HepG2 (cell line): ENCODE data around the gene SYNGR2. TPM values are rescaled to one million over a fixed set of nuclear protein-coding genes. Genes with fewer than 3 reads are reported as not detected.
A peak's percentile ranks its signal among the peaks of the same experiment; 100 is the strongest.

ENCODE experiments used
- E2F2 ChIP-seq: sonication (generic); formaldehyde crosslinking; IDR thresholded peaks from 2 replicates; pipeline ENCODE4 v1.4.0; 2020; ENCODE audit warnings: missing genetic modification reagents, borderline replicate concordance
- HDAC6 ChIP-seq: fragments of 200-600 bp; sonication (generic); IDR thresholded peaks from 2 replicates; pipeline ENCODE4 v1.7.0; 2017; ENCODE audit warnings: mild to moderate bottlenecking, antibody characterized with exemption, low read length, low read depth
- IRX3 ChIP-seq: sonication (generic); formaldehyde crosslinking; IDR thresholded peaks from 2 replicates; pipeline ENCODE4 v1.8.1; 2023; ENCODE audit warnings: mild to moderate bottlenecking, low read depth, missing genetic modification reagents, borderline replicate concordance
- PAXIP1 ChIP-seq: sonication (generic); formaldehyde crosslinking; conservative IDR thresholded peaks from 2 replicates; pipeline ENCODE4 v1.4.0; 2020; ENCODE audit warnings: mild to moderate bottlenecking, missing genetic modification reagents, moderate library complexity
- PHB2 ChIP-seq: fragments of 450-650 bp; IDR thresholded peaks from 2 replicates; pipeline ENCODE4 v1.6.1; 2018; ENCODE audit not compliant: partially characterized antibody
- POLR2A ChIP-seq, 2 experiments: IDR thresholded peaks; 2 replicates each; pipeline ENCODE4 v1.6.1; 2011; ENCODE audit warnings: low read depth in 2 of 2, low read length in 2 of 2, mild to moderate bottlenecking in 1 of 2, moderate library complexity in 1 of 2; ENCODE audit not compliant: insufficient read depth in 1 of 2
- RARA ChIP-seq: IDR thresholded peaks from 2 replicates; pipeline ENCODE4 v1.6.1; 2016; ENCODE audit warnings: missing genetic modification reagents, missing compliant biosample characterization
- SMARCE1 ChIP-seq: fragments of 450-650 bp; IDR thresholded peaks from 2 replicates; pipeline ENCODE4 v1.6.1; 2017; ENCODE audit warnings: borderline replicate concordance
- U2AF1 ChIP-seq: fragments of 200-400 bp; formaldehyde crosslinking; optimal IDR thresholded peaks from 2 replicates; pipeline ENCODE3; 2017; ENCODE audit warnings: mild to moderate bottlenecking, low read depth, low read length
- ZFP91 ChIP-seq: sonication (generic); formaldehyde crosslinking; IDR thresholded peaks from 2 replicates; pipeline ENCODE4 v1.9.0; 2022; ENCODE audit warnings: missing genetic modification reagents, mild to moderate bottlenecking, borderline replicate concordance
- ZNF207 ChIP-seq: fragments of 450-650 bp; IDR thresholded peaks from 2 replicates; pipeline ENCODE4 v1.6.1; 2016; ENCODE audit warnings: antibody characterized with exemption, borderline replicate concordance
- ZNF251 ChIP-seq: sonication (generic); formaldehyde crosslinking; IDR thresholded peaks from 2 replicates; pipeline ENCODE4 v1.9.0; 2021; ENCODE audit warnings: mild to moderate bottlenecking, missing genetic modification reagents
- ZNF543 ChIP-seq: sonication (generic); formaldehyde crosslinking; IDR thresholded peaks from 2 replicates; pipeline ENCODE4 v1.4.0; 2020; ENCODE audit warnings: mild to moderate bottlenecking, missing genetic modification reagents
- ZNF780A ChIP-seq: sonication (generic); formaldehyde crosslinking; IDR thresholded peaks from 2 replicates; pipeline ENCODE4 v1.8.0; 2022; ENCODE audit warnings: mild to moderate bottlenecking, missing genetic modification reagents, moderate library complexity
- ZNF839 ChIP-seq: sonication (generic); formaldehyde crosslinking; IDR thresholded peaks from 2 replicates; pipeline ENCODE4 v1.4.0; 2020; ENCODE audit warnings: missing genetic modification reagents, mild to moderate bottlenecking, borderline replicate concordance
- polyA plus RNA-seq, 8 experiments: library from polyadenylated mRNA; depleted of rRNA in 3 of 8; stranded (reverse) in 7 of 8; unstranded in 1 of 8; fragments of >200 nt; fragmentation: Illumina TruSeq in 4 of 8; extraction: Trizol in 4 of 8; gene quantifications; 2 replicates each; pipeline versions ENCODE4 v1.2.1 to v1.2.3, GENCODE V29; 2011 to 2016; ENCODE audit warnings: low read depth in 4 of 8, missing spikeins in 1 of 8, mixed read lengths in 1 of 8; ENCODE audit not compliant: insufficient read depth in 1 of 8
- total RNA-seq, 5 experiments: library from RNA; depleted of rRNA; stranded (reverse); fragments of >200 nt; fragmentation: Illumina TruSeq; extraction: Trizol; gene quantifications; 2 replicates each; pipeline ENCODE4 v1.2.3, GENCODE V29; 2016; ENCODE audit warnings: low read depth in 1 of 5
- TF ChIP-seq, protein P1 (sequence below): sonication (generic); formaldehyde crosslinking; IDR thresholded peaks from 2 replicates; pipeline ENCODE4 v1.5.0; 2020; ENCODE audit warnings: missing genetic modification reagents
- TF ChIP-seq, protein P2 (sequence below): IDR thresholded peaks from 2 replicates; pipeline ENCODE4 v1.6.1; 2016; ENCODE audit warnings: low read depth, borderline replicate concordance
- TF ChIP-seq, protein P3 (sequence below): sonication (generic); formaldehyde crosslinking; IDR thresholded peaks from 2 replicates; pipeline ENCODE4 v1.5.0; 2020; ENCODE audit warnings: mild to moderate bottlenecking, missing genetic modification reagents, borderline replicate concordance

Gene SYNGR2
- total and polyA plus RNA-seq, 2 of the 13 experiments (the other 11 are each of a cell fraction or from before 2014, with no cell fraction given): 46.7 to 170 TPM

DNA sequence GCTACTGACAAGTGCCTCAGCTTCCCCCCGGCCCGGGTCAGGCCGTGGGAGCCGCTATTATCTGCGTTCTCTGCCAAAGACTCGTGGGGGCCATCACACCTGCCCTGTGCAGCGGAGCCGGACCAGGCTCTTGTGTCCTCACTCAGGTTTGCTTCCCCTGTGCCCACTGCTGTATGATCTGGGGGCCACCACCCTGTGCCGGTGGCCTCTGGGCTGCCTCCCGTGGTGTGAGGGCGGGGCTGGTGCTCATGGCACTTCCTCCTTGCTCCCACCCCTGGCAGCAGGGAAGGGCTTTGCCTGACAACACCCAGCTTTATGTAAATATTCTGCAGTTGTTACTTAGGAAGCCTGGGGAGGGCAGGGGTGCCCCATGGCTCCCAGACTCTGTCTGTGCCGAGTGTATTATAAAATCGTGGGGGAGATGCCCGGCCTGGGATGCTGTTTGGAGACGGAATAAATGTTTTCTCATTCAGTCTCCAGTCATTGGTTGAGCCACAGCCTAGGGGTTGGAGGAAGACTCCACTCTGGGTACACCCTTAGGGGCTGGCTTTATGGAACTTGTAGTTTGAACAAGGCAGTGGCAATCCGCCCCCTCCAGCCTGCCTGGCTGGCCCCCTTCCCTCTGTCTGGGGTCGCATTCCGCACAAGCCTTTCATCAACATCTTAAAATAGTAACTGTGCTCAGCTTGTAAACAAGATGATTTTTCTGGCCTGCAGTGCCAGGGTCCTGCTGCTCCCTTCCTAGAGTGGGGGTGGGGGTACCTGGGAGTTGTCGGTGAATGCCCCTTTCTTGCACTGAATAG, 4.1 kb downstream of the SYNGR2 start (continued):
- TF ChIP-seq U2AF1 (no peak), RARA (CRISPR knock-in tag) (no peak), HDAC6 (no peak), SMARCE1 (no peak), E2F2 (no peak), ZNF780A (no peak), ZNF207 (no peak), ZNF839 (CRISPR knock-in tag) (no peak), POLR2A (IDR thresholded peaks at IDR 0.05; ENCODE audit: insufficient read depth in 1 of 2, low read depth in 2 of 2, low read length in 2 of 2) (peak; percentile 12 to 39; a peak in 1 of 4 replicates), PAXIP1 (CRISPR knock-in tag) (0 out of 2 replicates have a peak, but pooled peaks have one; percentile 18), ZFP91 (peak; percentile 29; the same call in 1 of the 2 replicates), ZNF251 (CRISPR knock-in tag) (no peak), ZNF543 (0 out of 2 replicates have a peak, but pooled peaks have one; percentile 34), PHB2 (no peak), IRX3 (CRISPR knock-in tag) (no peak)
- TF ChIP-seq, protein P1, sequence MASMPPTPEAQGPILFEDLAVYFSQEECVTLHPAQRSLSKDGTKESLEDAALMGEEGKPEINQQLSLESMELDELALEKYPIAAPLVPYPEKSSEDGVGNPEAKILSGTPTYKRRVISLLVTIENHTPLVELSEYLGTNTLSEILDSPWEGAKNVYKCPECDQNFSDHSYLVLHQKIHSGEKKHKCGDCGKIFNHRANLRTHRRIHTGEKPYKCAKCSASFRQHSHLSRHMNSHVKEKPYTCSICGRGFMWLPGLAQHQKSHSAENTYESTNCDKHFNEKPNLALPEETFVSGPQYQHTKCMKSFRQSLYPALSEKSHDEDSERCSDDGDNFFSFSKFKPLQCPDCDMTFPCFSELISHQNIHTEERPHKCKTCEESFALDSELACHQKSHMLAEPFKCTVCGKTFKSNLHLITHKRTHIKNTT (CRISPR knock-in tag): no peak
- TF ChIP-seq, protein P2, sequence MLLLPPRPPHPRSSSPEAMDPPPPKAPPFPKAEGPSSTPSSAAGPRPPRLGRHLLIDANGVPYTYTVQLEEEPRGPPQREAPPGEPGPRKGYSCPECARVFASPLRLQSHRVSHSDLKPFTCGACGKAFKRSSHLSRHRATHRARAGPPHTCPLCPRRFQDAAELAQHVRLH (CRISPR knock-in tag): no peak
- TF ChIP-seq, protein P3, sequence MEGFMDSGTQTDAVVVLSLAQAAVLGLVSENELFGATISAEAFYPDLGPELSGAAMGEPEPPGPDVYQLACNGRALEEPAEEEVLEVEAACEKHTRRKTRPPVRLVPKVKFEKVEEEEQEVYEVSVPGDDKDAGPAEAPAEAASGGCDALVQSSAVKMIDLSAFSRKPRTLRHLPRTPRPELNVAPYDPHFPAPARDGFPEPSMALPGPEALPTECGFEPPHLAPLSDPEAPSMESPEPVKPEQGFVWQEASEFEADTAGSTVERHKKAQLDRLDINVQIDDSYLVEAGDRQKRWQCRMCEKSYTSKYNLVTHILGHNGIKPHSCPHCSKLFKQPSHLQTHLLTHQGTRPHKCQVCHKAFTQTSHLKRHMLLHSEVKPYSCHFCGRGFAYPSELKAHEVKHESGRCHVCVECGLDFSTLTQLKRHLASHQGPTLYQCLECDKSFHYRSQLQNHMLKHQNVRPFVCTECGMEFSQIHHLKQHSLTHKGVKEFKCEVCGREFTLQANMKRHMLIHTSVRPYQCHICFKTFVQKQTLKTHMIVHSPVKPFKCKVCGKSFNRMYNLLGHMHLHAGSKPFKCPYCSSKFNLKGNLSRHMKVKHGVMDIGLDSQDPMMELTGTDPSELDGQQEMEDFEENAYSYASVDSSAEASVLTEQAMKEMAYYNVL (CRISPR knock-in tag): no peak
